Stimulated activated CD4-positive, alpha-beta T cell treated with anti-CD3 and anti-CD28 coated beads, Interleukin-4, amount 100 ng/mL, for 48 hours (primary cell): ENCODE measurements around the gene SH3PXD2A.
"Not testable (repeated sequence)": the region's sequence is repeated elsewhere in the genome, so short reads cannot be mapped to it uniquely, and the experiment has no call there.

ENCODE experiments used
- DNase-seq, 2 donors: peaks; one replicate each; pipeline ENCODE4 v3.0.0-alpha.2; 2020; ENCODE audit warnings: low read depth in 2 of 2

Gene SH3PXD2A

GRCh38 chr10:103620891-103621782 lies 234.2 kb downstream of the SH3PXD2A start:
- no peak for DNase-seq

GRCh38 chr10:103620352-103620740 lies 235.0 kb downstream of the SH3PXD2A start:
- no peak for DNase-seq

GRCh38 chr10:103619424-103620351 lies 235.7 kb downstream of the SH3PXD2A start:
- no peak for DNase-seq

- no peak for DNase-seq
These were observed 236.6 kb downstream of the SH3PXD2A start for GRCh38 chr10:103618575-103619423.

- DNase-seq, result no peak
These were observed 237.6 kb downstream of the SH3PXD2A start for GRCh38 chr10:103617602-103618385.

- DNase-seq, result no peak
These were observed 238.4 kb downstream of the SH3PXD2A start for GRCh38 chr10:103616705-103617601.

GRCh38 chr10:103614306-103615158 lies 240.8 kb downstream of the SH3PXD2A start:
- DNase-seq, result no peak

- no peak for DNase-seq
These were observed 241.8 kb downstream of the SH3PXD2A start for GRCh38 chr10:103613616-103614015.

GRCh38 chr10:103612462-103613365 lies 242.7 kb downstream of the SH3PXD2A start:
- DNase-seq, result no peak

- no peak for DNase-seq
These were observed 244.4 kb downstream of the SH3PXD2A start for GRCh38 chr10:103610921-103611511.

GRCh38 chr10:103610083-103610472 lies 245.3 kb downstream of the SH3PXD2A start:
- DNase-seq, result no peak

GRCh38 chr10:103609231-103610082 lies 245.9 kb downstream of the SH3PXD2A start:
- DNase-seq, result no peak

- DNase-seq, result not testable (repeated sequence)
These were observed 247.3 kb downstream of the SH3PXD2A start for GRCh38 chr10:103608056-103608455.

GRCh38 chr10:103607051-103607450 lies 248.3 kb downstream of the SH3PXD2A start:
- not testable (repeated sequence) for DNase-seq

- not testable (repeated sequence) for DNase-seq
These were observed 249.3 kb downstream of the SH3PXD2A start for GRCh38 chr10:103606097-103606438.

GRCh38 chr10:103605359-103606096 lies 249.8 kb downstream of the SH3PXD2A start:
- peak; percentile 18 to 30 for DNase-seq
